ENCODE data around the gene FBXO38. TPM values are rescaled to one million over a fixed set of nuclear protein-coding genes. Genes with fewer than 3 reads are reported as not detected.

Gene FBXO38
- total RNA-seq, 1 experiment from 2014 or later, result 36.3 TPM

DNA sequence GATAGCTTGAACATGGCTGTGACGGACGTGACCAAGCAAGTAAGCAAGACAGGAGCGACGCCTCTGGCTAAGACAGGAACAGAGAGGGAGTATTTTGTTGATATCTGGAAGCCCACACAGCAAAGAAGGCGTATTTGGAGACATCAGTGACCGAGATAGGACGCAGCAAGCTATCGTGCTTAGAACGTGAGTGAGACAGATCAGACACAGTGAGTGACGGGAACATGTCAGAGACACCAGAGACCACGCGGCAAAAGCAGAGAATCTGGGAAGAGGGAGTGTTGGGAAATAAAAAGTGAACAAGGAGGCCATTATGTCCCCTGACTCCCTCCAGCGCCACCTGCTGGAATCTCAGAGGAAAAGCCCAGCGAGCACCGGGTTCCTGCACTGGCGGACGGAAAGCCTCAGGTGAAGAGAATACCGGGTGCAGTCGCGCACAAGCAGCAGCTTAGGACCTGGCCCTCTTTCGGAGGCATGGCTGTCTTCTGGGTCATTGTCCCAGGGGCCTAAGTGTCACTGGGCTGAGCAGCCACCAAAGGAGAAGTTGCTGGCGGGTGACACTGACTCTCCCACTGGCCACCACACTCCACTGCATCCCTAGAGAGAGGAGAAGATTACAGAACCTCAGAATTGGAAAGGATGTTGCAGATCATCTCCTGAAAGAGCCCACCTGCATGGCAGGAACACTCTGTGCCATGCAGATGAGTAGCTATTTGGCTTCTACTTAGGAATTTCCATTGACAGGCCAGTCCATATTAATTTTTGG is 99.1 kb downstream of the FBXO38 start:
- Histone ChIP-seq H3K79me2 (ENCODE audit: insufficient read depth, low read length) (no peaks in the 10 kb centered on the region), H3K4me3 (replicated peaks in 1 of 2; ENCODE audit: low read depth in 1 of 2, low read length in 2 of 2) (no peak overlapping the region), H3K9me2 (ENCODE audit: insufficient read depth) (no peaks in the 10 kb centered on the region), H3K27me3 (ENCODE audit: insufficient read depth, low read length) (peaks cover 22% of the 10 kb centered on the region), H3K9ac (ENCODE audit: low read length) (no peak overlapping the region), H4K20me1 (ENCODE audit: insufficient read depth) (no peaks in the 10 kb centered on the region), H3K9me3 (ENCODE audit: control insufficient read depth in 1 of 2, insufficient read depth in 1 of 2, low read depth in 1 of 2, low read length in 2 of 2) (no peaks in the 10 kb centered on the region), H3K4me1 (ENCODE audit: control insufficient read depth in 1 of 2, insufficient read depth in 2 of 2, low read length in 2 of 2) (0 out of 4 replicates have a peak, but pooled peaks cover 0 to 4% of the 10 kb centered on the region in 2 experiments), H3K27ac (ENCODE audit: low read depth, low read length) (no peak overlapping the region), H3K36me3 (ENCODE audit: control insufficient read depth in 1 of 2, insufficient read depth in 2 of 2, low read length in 2 of 2) (no peaks in the 10 kb centered on the region), H2AFZ (ENCODE audit: low read depth, low read length, poor library complexity, severe bottlenecking) (peak overlapping the region; percentile 94), H3K4me2 (ENCODE audit: low read length) (peak overlapping the region; percentile 56)
- BruUV-seq (replicated peaks), result no TSS peak
- intact Hi-C loops (cut with micrococcal nuclease), result loop anchor here (5.0 kb wide), 2 partner anchors 191 to 306 kb away; no protein-coding TSS in a partner anchor
- DNase-seq (ENCODE audit: low read depth, low spot score) (peak; percentile 44), ATAC-seq (peak; percentile 98)
- CTCF ChIA-PET, result interaction anchor here (1.0 to 1.3 kb wide), 4 partner anchors 14 to 248 kb away, joined by 3 to 5 read pairs (median 4); no protein-coding TSS in a partner anchor
- POLR2A ChIA-PET, result no interaction called here
- RAD21 ChIA-PET (ENCODE audit: low non-redundant PET in 1 of 2, low total read pairs in 2 of 2, uncharacterized antibody in 2 of 2, unreplicated experiment in 2 of 2), result no interaction called here
- TF ChIP-seq FOSL1 (IDR thresholded peaks at IDR 0.05; ENCODE audit: low read depth) (no peak), POLR2AphosphoS5 (IDR thresholded peaks at IDR 0.05; ENCODE audit: low read depth, low read length) (no peak), POLR2A (IDR thresholded peaks at IDR 0.05; ENCODE audit: borderline replicate concordance, extremely low read depth, insufficient read depth, insufficient read length) (no peak), ELF1 (IDR thresholded peaks at IDR 0.05; ENCODE audit: borderline replicate concordance, low read depth) (no peak), ZNF274 (IDR thresholded peaks at IDR 0.05; ENCODE audit: low read depth, low read length) (no peak), EGR1 (IDR thresholded peaks at IDR 0.05; ENCODE audit: low read depth) (no peak), CEBPB (IDR thresholded peaks at IDR 0.05; ENCODE audit: low read depth) (no peak), TCF7L2 (IDR thresholded peaks at IDR 0.05; ENCODE audit: borderline replicate concordance, extremely low read depth, insufficient read depth, insufficient read length) (no peak), SP1 (IDR thresholded peaks at IDR 0.05; ENCODE audit: low read depth) (no peak), YY1 (IDR thresholded peaks at IDR 0.05; ENCODE audit: extremely low read depth, insufficient replicate concordance, low read depth, low read length) (peak; percentile 74), RAD21 (IDR thresholded peaks at IDR 0.05; ENCODE audit: low read depth) (peak; percentile 50), ZFX (IDR thresholded peaks at IDR 0.05) (no peak), EZH2 (IDR thresholded peaks at IDR 0.05) (no peak), SRF (IDR thresholded peaks at IDR 0.05; ENCODE audit: low read depth) (no peak)
- TF ChIP-seq, protein P1, sequence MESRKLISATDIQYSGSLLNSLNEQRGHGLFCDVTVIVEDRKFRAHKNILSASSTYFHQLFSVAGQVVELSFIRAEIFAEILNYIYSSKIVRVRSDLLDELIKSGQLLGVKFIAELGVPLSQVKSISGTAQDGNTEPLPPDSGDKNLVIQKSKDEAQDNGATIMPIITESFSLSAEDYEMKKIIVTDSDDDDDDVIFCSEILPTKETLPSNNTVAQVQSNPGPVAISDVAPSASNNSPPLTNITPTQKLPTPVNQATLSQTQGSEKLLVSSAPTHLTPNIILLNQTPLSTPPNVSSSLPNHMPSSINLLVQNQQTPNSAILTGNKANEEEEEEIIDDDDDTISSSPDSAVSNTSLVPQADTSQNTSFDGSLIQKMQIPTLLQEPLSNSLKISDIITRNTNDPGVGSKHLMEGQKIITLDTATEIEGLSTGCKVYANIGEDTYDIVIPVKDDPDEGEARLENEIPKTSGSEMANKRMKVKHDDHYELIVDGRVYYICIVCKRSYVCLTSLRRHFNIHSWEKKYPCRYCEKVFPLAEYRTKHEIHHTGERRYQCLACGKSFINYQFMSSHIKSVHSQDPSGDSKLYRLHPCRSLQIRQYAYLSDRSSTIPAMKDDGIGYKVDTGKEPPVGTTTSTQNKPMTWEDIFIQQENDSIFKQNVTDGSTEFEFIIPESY (IDR thresholded peaks at IDR 0.05; ENCODE audit: extremely low read depth, insufficient replicate concordance, low read length), result no peak
- TF ChIP-seq, protein P2, sequence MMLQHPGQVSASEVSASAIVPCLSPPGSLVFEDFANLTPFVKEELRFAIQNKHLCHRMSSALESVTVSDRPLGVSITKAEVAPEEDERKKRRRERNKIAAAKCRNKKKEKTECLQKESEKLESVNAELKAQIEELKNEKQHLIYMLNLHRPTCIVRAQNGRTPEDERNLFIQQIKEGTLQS (IDR thresholded peaks at IDR 0.05), result no peak
- TF ChIP-seq, protein P3, sequence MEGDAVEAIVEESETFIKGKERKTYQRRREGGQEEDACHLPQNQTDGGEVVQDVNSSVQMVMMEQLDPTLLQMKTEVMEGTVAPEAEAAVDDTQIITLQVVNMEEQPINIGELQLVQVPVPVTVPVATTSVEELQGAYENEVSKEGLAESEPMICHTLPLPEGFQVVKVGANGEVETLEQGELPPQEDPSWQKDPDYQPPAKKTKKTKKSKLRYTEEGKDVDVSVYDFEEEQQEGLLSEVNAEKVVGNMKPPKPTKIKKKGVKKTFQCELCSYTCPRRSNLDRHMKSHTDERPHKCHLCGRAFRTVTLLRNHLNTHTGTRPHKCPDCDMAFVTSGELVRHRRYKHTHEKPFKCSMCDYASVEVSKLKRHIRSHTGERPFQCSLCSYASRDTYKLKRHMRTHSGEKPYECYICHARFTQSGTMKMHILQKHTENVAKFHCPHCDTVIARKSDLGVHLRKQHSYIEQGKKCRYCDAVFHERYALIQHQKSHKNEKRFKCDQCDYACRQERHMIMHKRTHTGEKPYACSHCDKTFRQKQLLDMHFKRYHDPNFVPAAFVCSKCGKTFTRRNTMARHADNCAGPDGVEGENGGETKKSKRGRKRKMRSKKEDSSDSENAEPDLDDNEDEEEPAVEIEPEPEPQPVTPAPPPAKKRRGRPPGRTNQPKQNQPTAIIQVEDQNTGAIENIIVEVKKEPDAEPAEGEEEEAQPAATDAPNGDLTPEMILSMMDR (IDR thresholded peaks at IDR 0.05 in 2 of 3, conservative IDR thresholded peaks at IDR 0.05 in 1 of 3; ENCODE audit: borderline replicate concordance in 1 of 3, insufficient read depth in 1 of 3, low read depth in 2 of 3, low read length in 2 of 3), result peak; percentile 62 to 88 (median 86)
- TF ChIP-seq, protein P4, sequence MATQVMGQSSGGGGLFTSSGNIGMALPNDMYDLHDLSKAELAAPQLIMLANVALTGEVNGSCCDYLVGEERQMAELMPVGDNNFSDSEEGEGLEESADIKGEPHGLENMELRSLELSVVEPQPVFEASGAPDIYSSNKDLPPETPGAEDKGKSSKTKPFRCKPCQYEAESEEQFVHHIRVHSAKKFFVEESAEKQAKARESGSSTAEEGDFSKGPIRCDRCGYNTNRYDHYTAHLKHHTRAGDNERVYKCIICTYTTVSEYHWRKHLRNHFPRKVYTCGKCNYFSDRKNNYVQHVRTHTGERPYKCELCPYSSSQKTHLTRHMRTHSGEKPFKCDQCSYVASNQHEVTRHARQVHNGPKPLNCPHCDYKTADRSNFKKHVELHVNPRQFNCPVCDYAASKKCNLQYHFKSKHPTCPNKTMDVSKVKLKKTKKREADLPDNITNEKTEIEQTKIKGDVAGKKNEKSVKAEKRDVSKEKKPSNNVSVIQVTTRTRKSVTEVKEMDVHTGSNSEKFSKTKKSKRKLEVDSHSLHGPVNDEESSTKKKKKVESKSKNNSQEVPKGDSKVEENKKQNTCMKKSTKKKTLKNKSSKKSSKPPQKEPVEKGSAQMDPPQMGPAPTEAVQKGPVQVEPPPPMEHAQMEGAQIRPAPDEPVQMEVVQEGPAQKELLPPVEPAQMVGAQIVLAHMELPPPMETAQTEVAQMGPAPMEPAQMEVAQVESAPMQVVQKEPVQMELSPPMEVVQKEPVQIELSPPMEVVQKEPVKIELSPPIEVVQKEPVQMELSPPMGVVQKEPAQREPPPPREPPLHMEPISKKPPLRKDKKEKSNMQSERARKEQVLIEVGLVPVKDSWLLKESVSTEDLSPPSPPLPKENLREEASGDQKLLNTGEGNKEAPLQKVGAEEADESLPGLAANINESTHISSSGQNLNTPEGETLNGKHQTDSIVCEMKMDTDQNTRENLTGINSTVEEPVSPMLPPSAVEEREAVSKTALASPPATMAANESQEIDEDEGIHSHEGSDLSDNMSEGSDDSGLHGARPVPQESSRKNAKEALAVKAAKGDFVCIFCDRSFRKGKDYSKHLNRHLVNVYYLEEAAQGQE (IDR thresholded peaks at IDR 0.05; ENCODE audit: low read depth), result no peak
- TF ChIP-seq, protein P5, sequence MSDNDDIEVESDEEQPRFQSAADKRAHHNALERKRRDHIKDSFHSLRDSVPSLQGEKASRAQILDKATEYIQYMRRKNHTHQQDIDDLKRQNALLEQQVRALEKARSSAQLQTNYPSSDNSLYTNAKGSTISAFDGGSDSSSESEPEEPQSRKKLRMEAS (IDR thresholded peaks at IDR 0.05), result no peak

All from HCT116 (cell line).